Nephron progenitor cell (in vitro differentiated cells): ENCODE results near the gene DDX39B.
"Not testable (repeated sequence)": the region's sequence is repeated elsewhere in the genome, so short reads cannot be mapped to it uniquely, and the experiment has no call there.

Source experiments
- DNase-seq: peaks from one replicate; pipeline ENCODE4 v3.0.0; 2021
- H3K27ac Mint-ChIP-seq: 2 replicates; pipeline ENCODE4 v1.8.0; 2021; ENCODE audit warnings: mild to moderate bottlenecking, moderate library complexity, mixed read lengths
- H3K27me3 Mint-ChIP-seq: 2 replicates; pipeline ENCODE4 v1.8.0; 2021; ENCODE audit warnings: mild to moderate bottlenecking, low read depth, mixed read lengths; ENCODE audit not compliant: poor library complexity
- H3K36me3 Mint-ChIP-seq: 2 replicates; pipeline ENCODE4 v1.8.0; 2021; ENCODE audit warnings: low read depth, mixed read lengths
- H3K4me1 Mint-ChIP-seq: 2 replicates; pipeline ENCODE4 v1.8.0; 2021; ENCODE audit warnings: mixed read lengths
- H3K4me3 Mint-ChIP-seq: 2 replicates; pipeline ENCODE4 v1.8.0; 2021; ENCODE audit warnings: mild to moderate bottlenecking, moderate library complexity, mixed read lengths
- H3K9me3 Mint-ChIP-seq: 2 replicates; pipeline ENCODE4 v1.8.0; 2021; ENCODE audit warnings: mild to moderate bottlenecking, moderate library complexity, mixed read lengths
- CTCF ChIP-seq: fragments of 200-600 bp; sonication (generic); IDR thresholded peaks from 2 replicates; pipeline ENCODE4 v1.5.0; 2021; ENCODE audit warnings: antibody characterized with exemption

The DDX39B gene

GRCh38 chr6:31497531-31498476, 44.0 kb downstream of the DDX39B start, which contains the start of gene MICB:
Gene MICB (plus strand): TSS chr6:31498145. CDS start chr6:31498194, 49 bp downstream.
- no peak for TF ChIP-seq CTCF
- H3K36me3 Mint-ChIP-seq: no peaks in the 10 kb centered on the region
- peaks cover 30% of the 10 kb centered on the region for H3K9me3 Mint-ChIP-seq
- peak within 1 kb of the TSS; percentile 84 for H3K4me3 Mint-ChIP-seq
- peak; percentile 69 for DNase-seq
- H3K4me1 Mint-ChIP-seq: peaks cover 34% of the 10 kb centered on the region
- peaks cover 99% of the 10 kb centered on the region for H3K27me3 Mint-ChIP-seq
- no peak within 1 kb of the TSS for H3K27ac Mint-ChIP-seq

- H3K9me3 Mint-ChIP-seq: peaks cover 20% of the 10 kb centered on the region
- H3K27me3 Mint-ChIP-seq: peaks cover 98% of the 10 kb centered on the region
- not testable (repeated sequence) for DNase-seq, H3K27ac Mint-ChIP-seq, H3K36me3 Mint-ChIP-seq
- peaks cover 37% of the 10 kb centered on the region for H3K4me1 Mint-ChIP-seq
- H3K4me3 Mint-ChIP-seq: peak overlapping the region; percentile 76
Measured at GRCh38 chr6:31496826-31497225, 45.0 kb downstream of the DDX39B start.

GRCh38 chr6:31495580-31495979, 46.2 kb downstream of the DDX39B start:
- peaks cover 38% of the 10 kb centered on the region for H3K4me1 Mint-ChIP-seq
- no peak overlapping the region for H3K27ac Mint-ChIP-seq
- TF ChIP-seq CTCF: no peak
- H3K9me3 Mint-ChIP-seq: peaks cover 10% of the 10 kb centered on the region
- peaks cover 92% of the 10 kb centered on the region for H3K27me3 Mint-ChIP-seq
- no peak for DNase-seq
- no peaks in the 10 kb centered on the region for H3K36me3 Mint-ChIP-seq
- no peak overlapping the region for H3K4me3 Mint-ChIP-seq

- Mint-ChIP-seq H3K4me3 (peak overlapping the region; percentile 78), H3K4me1 (peaks cover 32% of the 10 kb centered on the region), H3K9me3 (peaks cover 10% of the 10 kb centered on the region), H3K27me3 (peaks cover 83% of the 10 kb centered on the region), H3K36me3 (no peaks in the 10 kb centered on the region), H3K27ac (no peak overlapping the region)
- peak; percentile 87 for DNase-seq
- peak; percentile 83 for TF ChIP-seq CTCF
Measured at GRCh38 chr6:31493875-31494694, 47.7 kb downstream of the DDX39B start.

GRCh38 chr6:31493550-31493874, 48.3 kb downstream of the DDX39B start:
- H3K27me3 Mint-ChIP-seq: peaks cover 80% of the 10 kb centered on the region

GRCh38 chr6:31490115-31490873, 51.5 kb downstream of the DDX39B start:
- Mint-ChIP-seq H3K27ac (no peak overlapping the region), H3K4me3 (no peak overlapping the region), H3K4me1 (peaks cover 15% of the 10 kb centered on the region), H3K36me3 (no peaks in the 10 kb centered on the region), H3K9me3 (peaks cover 2% of the 10 kb centered on the region), H3K27me3 (peaks cover 48% of the 10 kb centered on the region)
- TF ChIP-seq CTCF: no peak
- DNase-seq: no peak

More at GRCh38 chr6:31493550-31493874, 48.3 kb downstream of the DDX39B start:
- not testable (repeated sequence) for H3K9me3 Mint-ChIP-seq, H3K36me3 Mint-ChIP-seq, DNase-seq, H3K27ac Mint-ChIP-seq
- H3K4me3 Mint-ChIP-seq: peak overlapping the region; percentile 78
- H3K4me1 Mint-ChIP-seq: peaks cover 26% of the 10 kb centered on the region
